GM13976 (cell line): ENCODE results near the gene COPZ2.

ENCODE experiments used
- DNase-seq: peaks from one replicate; pipeline ENCODE4 v3.0.0; 2012; ENCODE audit warnings: low spot score
- CTCF ChIP-seq: IDR thresholded peaks from 2 replicates; pipeline ENCODE4 v1.5.1; 2012; ENCODE audit warnings: borderline replicate concordance, mild to moderate bottlenecking; ENCODE audit not compliant: insufficient read depth; ENCODE audit errors: extremely low read depth, missing control alignments, control extremely low read depth
- in situ Hi-C: fragments of 300-500 bp; cut with MboI; formaldehyde crosslinking; loops from one replicate; pipeline ENCODE4 v1.12.0; 2022; ENCODE audit warnings: low sequenced_read_pairs, mixed read lengths, inconsistent platforms; ENCODE audit not compliant: unreplicated experiment

Gene COPZ2

GRCh38 chr17:47999582-47999981 lies 38.0 kb downstream of the COPZ2 start:
- TF ChIP-seq CTCF = no peak
- DNase-seq = no peak
- in situ Hi-C loops = no loop called here

- no peak for TF ChIP-seq CTCF
- in situ Hi-C loops = no loop called here
- no peak for DNase-seq
These were observed 39.6 kb downstream of the COPZ2 start for GRCh38 chr17:47998044-47998443.

- in situ Hi-C loops = no loop called here
- DNase-seq = no peak
- TF ChIP-seq CTCF = no peak
These were observed 40.0 kb downstream of the COPZ2 start for GRCh38 chr17:47997586-47997985.

GRCh38 chr17:47996201-47996600 lies 41.4 kb downstream of the COPZ2 start:
- in situ Hi-C loops = no loop called here

GRCh38 chr17:47995241-47995935 lies 42.2 kb downstream of the COPZ2 start:
- in situ Hi-C loops = no loop called here
- DNase-seq = no peak
- no peak for TF ChIP-seq CTCF

More at GRCh38 chr17:47996201-47996600, 41.4 kb downstream of the COPZ2 start:
- no peak for TF ChIP-seq CTCF
- no peak for DNase-seq

GRCh38 chr17:47994724-47995123 lies 42.9 kb downstream of the COPZ2 start:
- in situ Hi-C loops = no loop called here
- TF ChIP-seq CTCF = no peak
- DNase-seq = no peak
